Mesendoderm (in vitro differentiated cells): ENCODE results near the gene CCNL2.

ENCODE experiments used
- DNase-seq: peaks from one replicate; pipeline ENCODE4 v3.0.0; 2013
- H2AK5ac ChIP-seq: 2 replicates; pipeline ENCODE4 v1.6.1; 2013; ENCODE audit warnings: low read length, inconsistent platforms
- H2BK120ac ChIP-seq: 2 replicates; pipeline ENCODE4 v1.6.1; 2013; ENCODE audit warnings: low read depth, mild to moderate bottlenecking, low read length, moderate library complexity, mixed read lengths
- H2BK15ac ChIP-seq: replicated peaks from 2 replicates; pipeline ENCODE4 v1.6.1; 2013; ENCODE audit warnings: low read depth, mild to moderate bottlenecking, moderate library complexity
- H2BK5ac ChIP-seq: 2 replicates; pipeline ENCODE4 v1.6.1; 2013; ENCODE audit warnings: low read length, inconsistent platforms
- H3K18ac ChIP-seq: 2 replicates; pipeline ENCODE4 v1.6.1; 2013; ENCODE audit warnings: mild to moderate bottlenecking, low read length, mixed read lengths
- H3K23ac ChIP-seq: one replicate; pipeline ENCODE4 v1.6.1; 2013; ENCODE audit warnings: low read length
- H3K27ac ChIP-seq: 2 replicates; pipeline ENCODE4 v1.5.1; 2013; ENCODE audit warnings: low read depth, mild to moderate bottlenecking, inconsistent platforms, low read length, moderate library complexity
- H3K27me3 ChIP-seq: 2 replicates; pipeline ENCODE4 v1.6.1; 2013; ENCODE audit warnings: low read length, control low read depth, mild to moderate bottlenecking, inconsistent platforms; ENCODE audit not compliant: insufficient read depth, poor library complexity
- H3K36me3 ChIP-seq: 2 replicates; pipeline ENCODE4 v1.6.1; 2013; ENCODE audit warnings: low read length, inconsistent platforms; ENCODE audit not compliant: control insufficient read depth, insufficient read depth
- H3K4ac ChIP-seq: one replicate; pipeline ENCODE4 v1.6.1; 2013; ENCODE audit warnings: low read depth, mild to moderate bottlenecking, low read length, moderate library complexity
- H3K4me1 ChIP-seq: 2 replicates; pipeline ENCODE4 v1.6.1; 2013; ENCODE audit warnings: low read depth, low read length, inconsistent platforms; ENCODE audit not compliant: control insufficient read depth
- H3K4me2 ChIP-seq: 2 replicates; pipeline ENCODE4 v1.6.1; 2013; ENCODE audit warnings: low read length
- H3K4me3 ChIP-seq: 2 replicates; pipeline ENCODE4 v1.5.1; 2013; ENCODE audit warnings: mild to moderate bottlenecking, low read length
- H3K56ac ChIP-seq: one replicate; pipeline ENCODE4 v1.6.1; 2013; ENCODE audit warnings: low read length
- H3K79me1 ChIP-seq: 2 replicates; pipeline ENCODE4 v1.6.1; 2013; ENCODE audit warnings: low read length, inconsistent platforms
- H3K79me2 ChIP-seq: 2 replicates; pipeline ENCODE4 v1.6.1; 2013; ENCODE audit warnings: mild to moderate bottlenecking, low read length; ENCODE audit not compliant: control insufficient read depth, insufficient read depth
- H3K9ac ChIP-seq: 2 replicates; pipeline ENCODE4 v1.6.1; 2013; ENCODE audit warnings: low read length, inconsistent platforms
- H4K5ac ChIP-seq: one replicate; pipeline ENCODE4 v1.6.1; 2013; ENCODE audit warnings: low read length
- H4K8ac ChIP-seq: one replicate; pipeline ENCODE4 v1.6.1; 2013; ENCODE audit warnings: low read depth, mild to moderate bottlenecking, control low read depth, low read length, moderate library complexity
- WGBS: extraction: QIAGEN DNeasy Blood & Tissue Kit; methylation state at CpG from one replicate; pipeline ENCODE4 v1.1.7; 2013; ENCODE audit warnings: low lambda C conversion rate, missing lambda C conversion rate; ENCODE audit not compliant: insufficient coverage; ENCODE audit errors: extremely low coverage; 5-methylcytosine and 5-hydroxymethylcytosine counted together

The CCNL2 gene

DNA sequence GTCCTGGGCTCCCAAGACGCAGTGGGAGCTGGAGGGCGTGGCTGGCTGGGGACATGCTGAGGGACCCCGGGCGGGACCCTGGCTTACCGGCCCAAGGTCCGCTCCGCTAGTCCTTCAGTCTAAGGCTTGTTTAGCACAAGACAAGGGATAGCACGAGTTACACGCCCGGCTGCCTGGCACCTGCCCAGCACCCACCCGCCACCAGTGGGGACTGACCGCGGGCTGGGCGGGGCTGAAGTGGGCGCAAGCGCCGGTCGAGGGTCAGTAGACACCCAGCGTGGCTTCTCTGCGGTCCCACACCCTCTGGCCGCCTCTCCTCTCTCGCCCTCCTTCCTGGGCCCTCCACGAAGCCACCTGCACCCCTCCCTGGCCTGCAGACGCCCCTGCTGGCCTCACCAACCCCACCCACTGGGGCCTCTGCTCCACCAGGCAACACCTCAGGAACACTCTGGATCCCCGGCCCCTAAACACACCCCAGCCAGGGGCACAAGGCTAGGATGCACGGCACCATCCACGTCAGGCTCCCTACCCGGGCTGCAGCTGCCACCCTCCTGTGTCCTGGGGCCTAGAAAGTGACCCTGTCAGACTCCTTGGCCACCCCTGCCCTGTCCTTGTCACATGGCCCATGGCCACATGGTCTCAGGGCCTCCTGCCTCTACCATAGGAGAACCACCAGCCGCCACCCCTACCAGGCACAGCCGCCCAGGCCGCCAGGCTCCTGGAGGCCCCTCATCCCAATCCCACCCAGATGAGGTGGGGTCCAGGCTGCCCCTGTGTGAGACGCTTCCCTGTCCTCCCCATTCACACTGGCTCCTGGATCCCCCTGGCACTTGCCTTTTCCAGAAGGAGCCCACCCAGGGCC, 62.0 kb downstream of the CCNL2 start:
- WGBS, result no CpG with 5 or more reads among the region's 32 CpGs
- H3K56ac ChIP-seq, result no peak overlapping the region
- no peak overlapping the region for H2BK120ac ChIP-seq
- H3K23ac ChIP-seq, result no peak overlapping the region
- no peak overlapping the region for H2BK15ac ChIP-seq
- no peak overlapping the region for H2AK5ac ChIP-seq
- H4K5ac ChIP-seq, result no peak overlapping the region
- no peak overlapping the region for H2BK5ac ChIP-seq
- no peak overlapping the region for H3K27ac ChIP-seq
- peaks cover 7% of the 10 kb centered on the region for H3K36me3 ChIP-seq
- H3K18ac ChIP-seq, result no peak overlapping the region
- no peaks in the 10 kb centered on the region for H3K27me3 ChIP-seq
- H3K79me1 ChIP-seq, result no peaks in the 10 kb centered on the region
- no peaks in the 10 kb centered on the region for H3K4me1 ChIP-seq
- H3K4me2 ChIP-seq, result no peak overlapping the region
- no peak overlapping the region for H3K4me3 ChIP-seq
- no peaks in the 10 kb centered on the region for H3K79me2 ChIP-seq
- no peak overlapping the region for H4K8ac ChIP-seq
- no peak for DNase-seq
- no peak overlapping the region for H3K4ac ChIP-seq
- no peak overlapping the region for H3K9ac ChIP-seq

DNA sequence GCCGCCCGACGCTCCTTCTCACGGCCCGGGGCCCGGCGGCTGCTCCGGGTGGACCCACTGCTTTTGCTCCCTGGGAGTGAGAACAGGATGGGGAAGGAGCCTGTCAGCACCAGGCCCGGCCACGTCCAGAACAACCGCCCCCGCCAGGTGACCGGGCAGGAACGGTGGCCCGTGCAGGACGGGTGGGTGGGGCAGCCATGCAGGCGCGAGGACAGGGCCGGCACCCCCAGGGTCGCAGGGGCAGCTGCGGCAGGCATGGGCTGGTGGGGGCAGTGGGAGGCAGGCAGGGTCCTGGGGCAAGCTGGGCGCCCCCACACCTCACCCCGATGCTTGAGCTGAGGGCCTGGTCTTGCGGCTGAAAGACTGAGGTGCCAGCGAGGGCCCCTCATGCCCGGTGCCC, 62.7 kb downstream of the CCNL2 start:
- no peaks in the 10 kb centered on the region for H3K79me1 ChIP-seq
- no peak overlapping the region for H3K4ac ChIP-seq
- no peak overlapping the region for H2BK15ac ChIP-seq
- H3K4me1 ChIP-seq, result no peaks in the 10 kb centered on the region
- no peak overlapping the region for H4K8ac ChIP-seq
- no peak overlapping the region for H3K9ac ChIP-seq
- no peak overlapping the region for H2BK120ac ChIP-seq
- no peak for DNase-seq
- H3K56ac ChIP-seq, result no peak overlapping the region
- H3K27ac ChIP-seq, result no peak overlapping the region
- H3K23ac ChIP-seq, result no peak overlapping the region
- H2AK5ac ChIP-seq, result no peak overlapping the region
- H4K5ac ChIP-seq, result no peak overlapping the region
- no peak overlapping the region for H2BK5ac ChIP-seq
- no peak overlapping the region for H3K4me3 ChIP-seq
- H3K18ac ChIP-seq, result no peak overlapping the region
- no CpG with 5 or more reads among the region's 26 CpGs for WGBS
- peaks cover 6% of the 10 kb centered on the region for H3K36me3 ChIP-seq
- no peaks in the 10 kb centered on the region for H3K79me2 ChIP-seq
- H3K27me3 ChIP-seq, result no peaks in the 10 kb centered on the region
- H3K4me2 ChIP-seq, result no peak overlapping the region

DNA sequence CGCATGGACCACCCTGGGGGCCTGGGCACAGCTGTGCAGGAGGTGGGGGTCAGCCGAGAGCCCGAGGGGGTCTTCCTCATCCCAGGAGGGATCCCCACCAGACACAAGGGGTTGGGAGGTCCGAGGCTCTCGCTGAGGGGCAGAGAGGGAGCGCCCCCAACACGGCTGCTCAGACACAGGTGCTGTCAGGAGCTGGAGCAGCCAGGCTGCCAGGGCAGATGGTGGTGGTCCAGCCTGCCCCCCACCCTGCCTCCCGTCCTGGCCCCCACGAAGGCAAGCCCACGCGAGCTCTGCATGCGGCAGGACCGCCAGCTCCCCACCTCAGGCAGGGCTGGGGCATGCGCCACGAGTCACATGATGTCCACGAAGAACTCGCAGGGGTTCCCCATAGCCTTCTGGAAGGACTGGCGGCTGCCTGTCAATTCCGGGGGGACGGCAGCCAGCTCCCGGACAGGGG, 63.3 kb downstream of the CCNL2 start:
- H3K36me3 ChIP-seq, result peaks cover 2% of the 10 kb centered on the region
- H4K5ac ChIP-seq, result no peak overlapping the region
- no peak overlapping the region for H3K18ac ChIP-seq
- H2BK120ac ChIP-seq, result no peak overlapping the region
- H3K23ac ChIP-seq, result no peak overlapping the region
- H3K79me2 ChIP-seq, result no peaks in the 10 kb centered on the region
- no peaks in the 10 kb centered on the region for H3K4me1 ChIP-seq
- no CpG with 5 or more reads among the region's 21 CpGs for WGBS
- no peak overlapping the region for H2AK5ac ChIP-seq
- no peak overlapping the region for H3K4me3 ChIP-seq
- H3K56ac ChIP-seq, result no peak overlapping the region
- no peak overlapping the region for H2BK5ac ChIP-seq
- H3K4ac ChIP-seq, result no peak overlapping the region
- H3K27me3 ChIP-seq, result no peaks in the 10 kb centered on the region
- H3K4me2 ChIP-seq, result no peak overlapping the region
- H3K79me1 ChIP-seq, result no peaks in the 10 kb centered on the region
- H3K27ac ChIP-seq, result no peak overlapping the region
- no peak for DNase-seq
- no peak overlapping the region for H4K8ac ChIP-seq
- no peak overlapping the region for H2BK15ac ChIP-seq
- H3K9ac ChIP-seq, result no peak overlapping the region
